Nasal cavity respiratory epithelium epithelial cell of viscerocranial mucosa (primary cell): Measurements from ENCODE around the gene SHISA9. TPM values are rescaled to one million over a fixed set of nuclear protein-coding genes. Genes with fewer than 3 reads are reported as not detected.

Source experiments
- total RNA-seq: library from RNA; depleted of rRNA; stranded (reverse); fragments of >200 nt; gene quantifications from 2 replicates; pipeline ENCODE4 v1.2.3, GENCODE V29; 2014

Gene SHISA9
- under 0.01 TPM in 2 replicates for total RNA-seq

GRCh38 chr16:12901597-12902461 is at the start of gene SHISA9:
SHISA9 (plus strand) TSS chr16:12901598.

Other genes starting within 250 kb of the SHISA9 start
- gene CPPED1, start 97.7 kb upstream of the SHISA9 start, total RNA-seq = 3.8 and 7.5 TPM in 2 replicates